Measurements from ENCODE around the gene TACO1. TPM values are rescaled to one million over a fixed set of nuclear protein-coding genes. Genes with fewer than 3 reads are reported as not detected.

Gene TACO1
- total and polyA plus RNA-seq, 2 donors from 2014 or later: 18.4 to 80.1 TPM

DNA sequence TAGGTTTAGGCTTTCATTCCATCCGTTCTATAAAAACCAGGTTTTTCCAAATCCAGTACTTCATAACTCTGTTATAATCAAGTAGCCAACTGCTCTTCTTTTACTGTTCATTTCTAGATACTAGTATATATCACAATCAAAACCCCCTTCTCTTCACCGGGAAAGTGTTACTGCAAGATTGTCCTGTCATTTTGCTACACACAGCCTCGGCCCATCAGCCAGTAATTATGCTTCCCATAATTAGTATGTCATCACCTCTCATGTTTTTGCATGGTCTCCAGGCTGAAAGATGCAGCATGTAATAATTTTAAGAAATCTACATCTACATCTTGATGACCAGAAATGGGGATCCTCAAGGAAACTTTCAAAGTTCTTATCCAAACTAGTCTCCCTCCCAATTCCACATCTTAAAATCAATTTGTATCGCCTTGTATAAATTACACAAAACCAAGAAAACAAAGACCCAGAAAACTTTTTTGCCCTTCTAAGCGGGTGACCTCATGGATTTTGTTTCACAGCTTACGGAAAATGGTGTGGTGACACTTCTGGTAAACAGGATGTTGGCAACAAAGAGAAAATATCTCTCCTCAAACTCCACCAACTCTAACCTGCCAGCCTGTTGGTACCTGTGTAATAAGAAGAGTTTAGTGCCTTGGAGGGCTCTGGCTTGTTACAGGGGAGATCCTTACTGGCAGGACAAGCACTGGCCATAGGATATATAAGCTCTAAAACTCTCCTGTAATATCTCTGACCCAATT is 9.3 kb downstream of the TACO1 start:
- Histone ChIP-seq H3K9ac (ENCODE audit: low read length in 3 of 3) (no peak overlapping the region), H3K27me3 (ENCODE audit: control insufficient read depth, insufficient read depth, low read length) (no peaks in the 10 kb centered on the region), H3K27ac (ENCODE audit: low read depth in 2 of 2, low read length in 2 of 2) (no peak overlapping the region), H3K9me3 (ENCODE audit: control insufficient read depth in 2 of 3, insufficient read depth in 1 of 3, low read length in 3 of 3) (no peaks in the 10 kb centered on the region), H3K36me3 (ENCODE audit: control insufficient read depth in 2 of 3, insufficient read depth in 3 of 3, low read length in 3 of 3) (peaks cover 0 to 30% (median 29%) of the 10 kb centered on the region in 3 donors), H3K4me3 (ENCODE audit: low read length in 3 of 3) (no peak overlapping the region), H3K4me1 (ENCODE audit: control insufficient read depth in 2 of 3, insufficient read depth in 2 of 3, low read depth in 1 of 3, low read length in 3 of 3) (no peaks in the 10 kb centered on the region)
- intact Hi-C loops (cut with DNase I): loop anchor here (5.0 kb wide), 1 partner anchor 183 kb away; no protein-coding TSS in a partner anchor
- FAIRE-seq (no peak), DNase-seq (no peak)
- TF ChIP-seq, protein P1, sequence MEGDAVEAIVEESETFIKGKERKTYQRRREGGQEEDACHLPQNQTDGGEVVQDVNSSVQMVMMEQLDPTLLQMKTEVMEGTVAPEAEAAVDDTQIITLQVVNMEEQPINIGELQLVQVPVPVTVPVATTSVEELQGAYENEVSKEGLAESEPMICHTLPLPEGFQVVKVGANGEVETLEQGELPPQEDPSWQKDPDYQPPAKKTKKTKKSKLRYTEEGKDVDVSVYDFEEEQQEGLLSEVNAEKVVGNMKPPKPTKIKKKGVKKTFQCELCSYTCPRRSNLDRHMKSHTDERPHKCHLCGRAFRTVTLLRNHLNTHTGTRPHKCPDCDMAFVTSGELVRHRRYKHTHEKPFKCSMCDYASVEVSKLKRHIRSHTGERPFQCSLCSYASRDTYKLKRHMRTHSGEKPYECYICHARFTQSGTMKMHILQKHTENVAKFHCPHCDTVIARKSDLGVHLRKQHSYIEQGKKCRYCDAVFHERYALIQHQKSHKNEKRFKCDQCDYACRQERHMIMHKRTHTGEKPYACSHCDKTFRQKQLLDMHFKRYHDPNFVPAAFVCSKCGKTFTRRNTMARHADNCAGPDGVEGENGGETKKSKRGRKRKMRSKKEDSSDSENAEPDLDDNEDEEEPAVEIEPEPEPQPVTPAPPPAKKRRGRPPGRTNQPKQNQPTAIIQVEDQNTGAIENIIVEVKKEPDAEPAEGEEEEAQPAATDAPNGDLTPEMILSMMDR (IDR thresholded peaks at IDR 0.05; ENCODE audit: borderline replicate concordance, extremely low read depth, insufficient read depth): no peak

DNA sequence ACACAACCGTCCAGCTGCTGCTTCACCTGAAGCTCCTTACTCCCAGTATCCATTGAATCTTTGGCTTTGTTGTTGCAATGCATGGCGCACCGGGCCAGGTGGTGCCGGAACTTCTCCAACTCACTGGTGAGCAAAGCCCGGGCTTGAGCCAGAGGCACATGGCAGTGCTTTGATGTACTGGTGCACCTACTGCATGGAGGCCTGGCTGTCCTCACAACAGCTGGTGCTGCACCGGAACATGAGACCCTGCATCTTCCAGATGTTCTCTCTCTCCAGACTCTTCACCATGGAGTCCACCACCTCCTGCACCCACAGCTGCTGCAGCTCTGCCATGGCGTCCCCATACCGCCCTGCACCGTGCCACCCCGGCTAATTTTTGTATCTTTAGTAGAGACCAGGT is 10.2 kb downstream of the TACO1 start:
- H3K36me3 ChIP-seq (ENCODE audit: control insufficient read depth in 2 of 3, insufficient read depth in 3 of 3, low read length in 3 of 3): peaks cover 0 to 29% (median 21%) of the 10 kb centered on the region in 3 donors
- no peak overlapping the region for H3K9ac ChIP-seq (ENCODE audit: low read length in 3 of 3)
- intact Hi-C loops (cut with DNase I): no loop called here
- FAIRE-seq (no peak), DNase-seq (no peak)
- H3K4me1 ChIP-seq (ENCODE audit: control insufficient read depth in 2 of 3, insufficient read depth in 2 of 3, low read depth in 1 of 3, low read length in 3 of 3): no peaks in the 10 kb centered on the region
- no peak overlapping the region for H3K27ac ChIP-seq (ENCODE audit: low read depth in 2 of 2, low read length in 2 of 2)
- H3K4me3 ChIP-seq (ENCODE audit: low read length in 3 of 3): no peak overlapping the region
- TF ChIP-seq, protein P1 (IDR thresholded peaks at IDR 0.05; ENCODE audit: borderline replicate concordance, extremely low read depth, insufficient read depth): no peak
- no peaks in the 10 kb centered on the region for H3K27me3 ChIP-seq (ENCODE audit: control insufficient read depth, insufficient read depth, low read length)
- no peaks in the 10 kb centered on the region for H3K9me3 ChIP-seq (ENCODE audit: control insufficient read depth in 2 of 3, insufficient read depth in 1 of 3, low read length in 3 of 3)

DNA sequence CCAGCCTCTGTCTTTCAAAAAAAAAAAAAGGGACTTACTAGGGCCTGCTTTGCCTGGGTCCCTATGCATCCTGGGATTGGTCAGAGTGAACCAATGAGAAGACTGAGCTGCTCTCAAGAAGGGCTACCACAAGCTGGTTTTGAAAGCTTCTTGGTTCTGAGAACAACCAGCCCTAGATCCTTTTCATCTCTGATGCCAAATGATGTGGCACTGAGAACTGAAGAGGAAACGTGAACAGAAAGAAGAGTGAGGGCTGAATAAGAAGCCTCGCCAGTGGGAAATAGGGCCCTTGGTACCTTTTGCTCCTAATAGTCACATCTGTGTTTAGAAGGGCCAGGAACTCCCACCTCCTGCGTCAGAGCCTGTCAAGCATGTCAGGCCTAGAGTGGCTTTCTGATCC is 10.7 kb downstream of the TACO1 start:
- Histone ChIP-seq H3K4me3 (ENCODE audit: low read length in 3 of 3) (no peak overlapping the region), H3K9me3 (ENCODE audit: control insufficient read depth in 2 of 3, insufficient read depth in 1 of 3, low read length in 3 of 3) (no peaks in the 10 kb centered on the region), H3K9ac (ENCODE audit: low read length in 3 of 3) (no peak overlapping the region), H3K36me3 (ENCODE audit: control insufficient read depth in 2 of 3, insufficient read depth in 3 of 3, low read length in 3 of 3) (peaks cover 0 to 24% (median 16%) of the 10 kb centered on the region in 3 donors), H3K27me3 (ENCODE audit: control insufficient read depth, insufficient read depth, low read length) (no peaks in the 10 kb centered on the region), H3K27ac (ENCODE audit: low read depth in 2 of 2, low read length in 2 of 2) (no peak overlapping the region), H3K4me1 (ENCODE audit: control insufficient read depth in 2 of 3, insufficient read depth in 2 of 3, low read depth in 1 of 3, low read length in 3 of 3) (no peaks in the 10 kb centered on the region)
- no peak for FAIRE-seq
- no peak for DNase-seq
- intact Hi-C loops (cut with DNase I): no loop called here
- TF ChIP-seq, protein P1 (IDR thresholded peaks at IDR 0.05; ENCODE audit: borderline replicate concordance, extremely low read depth, insufficient read depth): no peak
